Ovary (tissue), 9 donors: ENCODE results near the gene GMEB2. TPM values are rescaled to one million over a fixed set of nuclear protein-coding genes. Genes with fewer than 3 reads are reported as not detected.

ENCODE experiments used
- DNase-seq, 5 donors: peaks; one replicate each; pipeline ENCODE4 v3.0.0-alpha.2; 2019 to 2020
- H3K27ac ChIP-seq, 2 donors: fragments of 200-600 bp; one replicate each; pipeline versions ENCODE4 v1.5.1 to v1.8.0; 2019 to 2022
- H3K27me3 ChIP-seq: fragments of 200-600 bp; one replicate; pipeline ENCODE4 v1.8.0; 2022
- H3K36me3 ChIP-seq: fragments of 200-600 bp; sonication (generic); one replicate; pipeline ENCODE4 v1.5.1; 2019
- H3K4me1 ChIP-seq: one replicate; pipeline ENCODE4 v1.8.1; 2013; ENCODE audit warnings: mild to moderate bottlenecking, moderate library complexity; ENCODE audit not compliant: insufficient read depth
- H3K4me3 ChIP-seq: fragments of 200-600 bp; sonication (generic); one replicate; pipeline ENCODE4 v1.5.1; 2017
- H3K9me3 ChIP-seq, 2 donors: fragments of 200-600 bp in 1 of 2; sonication (generic) in 1 of 2; one replicate each; pipeline versions ENCODE4 v1.5.1 to v1.8.1; 2013 to 2019; ENCODE audit warnings: mild to moderate bottlenecking in 1 of 2, moderate library complexity in 1 of 2
- EP300 ChIP-seq: sonication (generic); formaldehyde crosslinking; IDR thresholded peaks from one replicate; pipeline ENCODE4 v1.6.1; 2017; ENCODE audit warnings: antibody characterized with exemption
- POLR2A ChIP-seq: fragments of 450-650 bp; IDR thresholded peaks from one replicate; pipeline ENCODE4 v1.6.1; 2017; ENCODE audit warnings: antibody characterized with exemption, mild to moderate bottlenecking, moderate library complexity
- WGBS, 3 donors: extraction: QIAGEN DNeasy Blood & Tissue Kit in 1 of 3; methylation state at CpG; one replicate each; pipeline versions ENCODE4 v1.1.5 to v1.1.7; 2013 to 2017; 5-methylcytosine and 5-hydroxymethylcytosine counted together
- intact Hi-C, 4 donors: fragments of 100-400 bp; cut with DNase I; formaldehyde crosslinking; loops; one replicate each; pipeline versions ENCODE4 v1.11.0 to v1.15.1; 2022 to 2023
- polyA plus RNA-seq, 2 donors: library from polyadenylated mRNA; stranded (reverse); fragments of 200-250 nt in 1 of 2; fragments of 350-450 nt in 1 of 2; fragmentation: Illumina TruSeq in 1 of 2; extraction: RNeasy Lipid Tissue Mini Kit (QIAGEN cat#74804) in 1 of 2; gene quantifications; one replicate each; pipeline ENCODE4 v1.2.3, GENCODE V29; 2013 to 2014
- total RNA-seq, 7 donors: library from RNA; depleted of rRNA in 2 of 7; stranded (reverse); fragments of >200 nt in 2 of 7; fragmentation: NEBNext Ultra II Directional in 3 of 7; extraction: Animal tissue kit (Norgen Biotek cat#: 25700) in 3 of 7; gene quantifications; one replicate each; pipeline versions ENCODE4 v1.1.0 to v1.2.4, GENCODE V29; 2016 to 2023
- TF ChIP-seq, protein P1 (sequence below), 3 donors: fragments of 450-650 bp in 2 of 3; fragments of 200-600 bp in 1 of 3; IDR thresholded peaks; one replicate each; pipeline versions ENCODE4 v1.5.1 to v1.8.0; 2016 to 2022; ENCODE audit warnings: antibody characterized with exemption in 3 of 3, mild to moderate bottlenecking in 1 of 3
- donor health status: DM: no; HTN: no; CAD: no; lungs with moderate emphysema.
- donor health status: DM: no; HTN: no; CAD: no.
- donor health status: Bipolar disorder and iron deficiency.
- donor health status: DM: yes; HTN: yes; CAD: no.
- donor health status: DM: no; HTN: no; CAD: no.
- donor health status: DM: yes; HTN: yes; CAD: no.

Gene GMEB2
- total and polyA plus RNA-seq, 9 donors = 4.1 to 14.7 (median 9.7) TPM

DNA sequence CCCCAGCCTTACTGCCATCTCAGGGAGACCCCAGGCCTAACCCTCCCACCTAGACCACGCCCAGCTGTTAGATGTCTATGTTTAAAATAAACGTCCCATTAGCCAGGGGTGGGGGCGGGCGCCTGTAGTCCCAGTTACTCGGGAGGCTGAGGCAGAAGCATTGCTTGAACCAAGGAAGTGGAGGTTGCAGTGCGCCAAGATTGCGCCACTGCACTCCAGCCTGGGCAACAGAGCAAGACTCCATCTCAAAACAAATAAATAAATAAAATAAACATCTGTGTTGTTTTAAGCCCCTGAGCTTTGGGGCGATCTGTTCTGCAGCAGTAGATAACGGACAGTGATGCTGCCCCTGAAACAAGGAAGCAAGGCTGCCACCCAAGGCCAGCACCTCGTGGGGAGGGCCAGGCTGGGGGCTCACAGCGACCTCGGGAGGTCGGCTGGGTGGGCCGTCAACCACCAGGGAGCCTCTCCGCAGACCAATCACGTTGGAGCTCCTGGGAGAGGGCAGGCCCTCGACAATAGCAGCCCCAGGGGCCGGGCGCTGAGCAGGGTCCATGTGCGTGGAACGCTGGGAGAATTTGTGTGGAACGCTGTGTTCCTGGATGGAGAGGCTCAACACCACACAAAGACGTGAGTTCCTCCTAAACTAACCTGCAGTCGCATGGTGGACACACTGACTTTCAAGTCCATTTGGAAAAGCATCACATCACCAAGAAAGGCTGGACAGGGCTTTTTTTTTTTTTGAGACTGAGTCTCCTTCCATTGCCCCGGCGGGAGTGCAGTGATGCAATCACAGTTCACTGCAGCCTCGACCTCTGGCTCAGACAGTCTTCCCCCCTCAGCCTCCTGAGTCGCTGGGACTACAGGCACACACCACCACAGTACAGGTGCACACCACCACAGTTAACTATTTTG lies 51.8 kb downstream of the GMEB2 start:
- H3K27me3 ChIP-seq = no peaks in the 10 kb centered on the region
- intact Hi-C loops = no loop called here
- 62 to 64% (median 63%) methylated on average over 28 of the region's 28 CpGs for WGBS, 3 donors
- no peaks in the 10 kb centered on the region for H3K36me3 ChIP-seq
- H3K9me3 ChIP-seq = no peaks in the 10 kb centered on the region
- no peak overlapping the region for H3K4me3 ChIP-seq
- DNase-seq = peak in 1 of 5 donors; percentile 57
- peaks cover 5% of the 10 kb centered on the region for H3K4me1 ChIP-seq
- H3K27ac ChIP-seq = no peak overlapping the region
- TF ChIP-seq, protein P1, sequence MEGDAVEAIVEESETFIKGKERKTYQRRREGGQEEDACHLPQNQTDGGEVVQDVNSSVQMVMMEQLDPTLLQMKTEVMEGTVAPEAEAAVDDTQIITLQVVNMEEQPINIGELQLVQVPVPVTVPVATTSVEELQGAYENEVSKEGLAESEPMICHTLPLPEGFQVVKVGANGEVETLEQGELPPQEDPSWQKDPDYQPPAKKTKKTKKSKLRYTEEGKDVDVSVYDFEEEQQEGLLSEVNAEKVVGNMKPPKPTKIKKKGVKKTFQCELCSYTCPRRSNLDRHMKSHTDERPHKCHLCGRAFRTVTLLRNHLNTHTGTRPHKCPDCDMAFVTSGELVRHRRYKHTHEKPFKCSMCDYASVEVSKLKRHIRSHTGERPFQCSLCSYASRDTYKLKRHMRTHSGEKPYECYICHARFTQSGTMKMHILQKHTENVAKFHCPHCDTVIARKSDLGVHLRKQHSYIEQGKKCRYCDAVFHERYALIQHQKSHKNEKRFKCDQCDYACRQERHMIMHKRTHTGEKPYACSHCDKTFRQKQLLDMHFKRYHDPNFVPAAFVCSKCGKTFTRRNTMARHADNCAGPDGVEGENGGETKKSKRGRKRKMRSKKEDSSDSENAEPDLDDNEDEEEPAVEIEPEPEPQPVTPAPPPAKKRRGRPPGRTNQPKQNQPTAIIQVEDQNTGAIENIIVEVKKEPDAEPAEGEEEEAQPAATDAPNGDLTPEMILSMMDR (IDR thresholded peaks at IDR 0.05) = no peak
- no peak for TF ChIP-seq EP300
- TF ChIP-seq POLR2A = no peak

DNA sequence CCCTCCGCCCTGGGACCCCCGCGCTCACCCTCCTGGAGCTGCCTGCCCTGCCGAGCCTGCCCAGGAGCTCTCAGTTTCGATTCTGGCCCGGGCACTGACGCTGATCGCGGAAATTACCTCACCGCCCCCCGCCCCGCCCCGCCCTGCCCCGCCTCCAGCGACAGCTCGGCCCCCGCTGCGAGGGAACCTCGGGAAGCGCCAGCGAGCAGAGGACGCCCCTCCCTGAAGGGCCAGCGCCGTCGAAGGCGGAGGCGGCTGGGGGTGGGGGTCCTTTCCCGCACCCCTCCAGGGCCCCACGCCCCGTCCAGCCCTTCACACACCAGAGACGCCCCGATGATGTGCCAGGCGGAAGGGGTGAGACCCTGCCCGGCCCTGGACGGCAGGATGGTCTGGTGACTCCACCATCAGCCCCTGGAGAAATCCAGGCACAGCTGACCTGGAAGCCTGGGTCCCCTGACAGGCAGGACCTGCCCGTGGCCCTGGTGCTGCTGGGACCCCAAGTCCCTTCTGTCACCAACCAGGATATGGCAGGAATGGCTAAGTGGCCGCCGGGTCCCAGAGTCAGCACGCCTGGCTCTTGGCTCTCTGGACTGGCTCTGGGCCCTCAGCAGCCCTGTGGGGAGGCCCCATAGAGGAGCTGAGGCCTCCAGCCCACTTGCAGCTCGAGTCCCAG lies 52.6 kb downstream of the GMEB2 start, which contains the start of gene HELZ2:
TSS of gene HELZ2 (minus strand) at position 84 of the 673 bp plus-strand sequence. CDS start 1,854 bp downstream, outside the sequence.
- intact Hi-C loops = no loop called here
- WGBS, 3 donors = 7 to 17% (median 14%) methylated on average over 17 to 40 of the region's 40 CpGs
- Histone ChIP-seq H3K4me3 (peak within 1 kb of the TSS; percentile 83), H3K9me3 (no peaks in the 10 kb centered on the region), H3K36me3 (no peaks in the 10 kb centered on the region), H3K4me1 (peaks cover 5% of the 10 kb centered on the region), H3K27ac (peak within 1 kb of the TSS in 1 of 2 donors; percentile 36), H3K27me3 (no peaks in the 10 kb centered on the region)
- DNase-seq = peak; percentile 74 to 84 (median 82)
- TF ChIP-seq POLR2A = no peak

DNA sequence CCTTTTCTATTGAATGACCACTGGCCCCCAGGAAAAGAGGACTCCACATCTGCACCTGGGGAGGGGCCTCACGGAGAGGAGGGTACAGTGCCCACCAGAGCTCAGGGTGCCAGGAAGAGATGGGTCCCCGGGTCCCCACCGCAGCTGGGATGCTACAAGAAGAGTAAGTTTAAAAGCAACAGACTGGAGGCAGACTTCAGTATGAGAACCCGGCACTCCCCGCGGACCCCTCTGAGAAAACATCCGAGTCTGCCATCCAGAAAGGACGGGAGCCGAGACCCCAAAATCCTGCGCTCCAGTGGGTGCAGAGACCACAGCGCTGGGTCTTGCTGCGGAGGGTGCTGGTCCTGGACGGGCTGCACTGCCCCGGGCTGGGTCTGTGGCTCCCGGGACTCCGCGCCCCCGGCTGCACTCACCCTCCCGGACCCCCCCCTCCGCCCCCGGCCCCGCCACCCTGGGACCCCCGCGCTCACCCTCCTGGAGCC lies 53.2 kb downstream of the GMEB2 start:
- Histone ChIP-seq H3K4me1 (peaks cover 5% of the 10 kb centered on the region), H3K27ac (peak overlapping the region in 1 of 2 donors; percentile 36), H3K4me3 (peak overlapping the region; percentile 83), H3K27me3 (no peaks in the 10 kb centered on the region), H3K9me3 (no peaks in the 10 kb centered on the region), H3K36me3 (no peaks in the 10 kb centered on the region)
- intact Hi-C loops = no loop called here
- TF ChIP-seq POLR2A (no peak), EP300 (no peak)
- TF ChIP-seq, protein P1 (IDR thresholded peaks at IDR 0.05) = no peak
- WGBS, 3 donors = 0 to 2% (median 1%) methylated on average over 8 to 24 of the region's 24 CpGs
- DNase-seq = no peak

DNA sequence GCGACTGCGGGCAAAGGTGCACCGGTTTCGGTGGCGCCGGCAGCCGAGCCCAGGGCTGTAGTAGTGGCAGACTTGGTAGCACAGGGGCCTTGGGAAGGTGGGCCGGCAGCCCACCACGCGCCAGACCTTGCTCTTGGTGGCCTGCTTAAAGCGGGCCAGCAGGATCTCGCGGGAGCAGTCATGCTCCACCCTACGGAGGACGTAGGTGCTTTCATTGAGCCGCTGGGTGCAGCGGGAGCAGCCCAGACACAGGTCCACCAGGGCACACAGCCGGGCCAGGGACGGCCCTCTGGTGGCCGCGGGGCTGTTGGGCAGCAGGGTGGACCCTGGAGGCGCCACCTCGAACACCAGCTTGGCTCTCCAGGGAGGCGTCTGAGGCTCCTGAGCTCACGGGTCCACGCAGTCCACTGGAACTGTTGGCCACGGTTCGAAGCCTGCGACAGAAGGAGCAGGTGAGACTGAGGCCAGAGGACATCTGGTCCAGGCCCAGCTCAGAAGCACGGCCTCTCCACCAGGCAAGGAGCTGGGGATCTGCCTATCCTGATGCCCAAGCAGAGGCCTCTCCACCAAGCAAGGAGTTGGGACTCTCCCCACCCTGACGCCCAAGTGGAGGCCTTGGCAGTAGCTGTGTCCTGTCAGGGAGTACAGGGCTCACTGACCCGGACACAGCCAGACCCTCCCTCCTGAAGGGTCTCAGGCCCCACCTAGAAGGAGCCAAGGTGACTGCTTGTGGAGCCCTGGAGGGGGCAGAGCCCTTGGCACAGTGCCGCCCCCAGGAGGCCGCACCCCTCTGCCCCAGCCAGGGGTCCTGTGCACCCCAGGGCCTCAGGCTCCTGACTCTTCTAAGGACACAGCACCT lies 53.9 kb downstream of the GMEB2 start:
- no peaks in the 10 kb centered on the region for H3K27me3 ChIP-seq
- H3K4me1 ChIP-seq = peaks cover 5% of the 10 kb centered on the region
- intact Hi-C loops = no loop called here
- no peak for DNase-seq
- H3K27ac ChIP-seq = no peak overlapping the region
- H3K36me3 ChIP-seq = no peaks in the 10 kb centered on the region
- 77 to 86% (median 80%) methylated on average over 23 to 34 of the region's 34 CpGs for WGBS, 3 donors
- H3K4me3 ChIP-seq = peak overlapping the region; percentile 83
- TF ChIP-seq, protein P1 (IDR thresholded peaks at IDR 0.05) = no peak
- TF ChIP-seq POLR2A (no peak), EP300 (no peak)
- no peaks in the 10 kb centered on the region for H3K9me3 ChIP-seq
